GM10266 (cell line): ENCODE data around the gene RNF227.
A peak's percentile ranks its signal among the peaks of the same experiment; 100 is the strongest.

Experiments used
- DNase-seq: peaks from one replicate; pipeline ENCODE4 v3.0.0; 2012; ENCODE audit errors: extremely low spot score
- TF ChIP-seq, protein P1 (sequence below): IDR thresholded peaks from 2 replicates; pipeline ENCODE4 v1.5.1; 2012; ENCODE audit warnings: mild to moderate bottlenecking, low read depth; ENCODE audit not compliant: control insufficient read depth, insufficient read depth; ENCODE audit errors: missing control alignments

Gene RNF227

DNA sequence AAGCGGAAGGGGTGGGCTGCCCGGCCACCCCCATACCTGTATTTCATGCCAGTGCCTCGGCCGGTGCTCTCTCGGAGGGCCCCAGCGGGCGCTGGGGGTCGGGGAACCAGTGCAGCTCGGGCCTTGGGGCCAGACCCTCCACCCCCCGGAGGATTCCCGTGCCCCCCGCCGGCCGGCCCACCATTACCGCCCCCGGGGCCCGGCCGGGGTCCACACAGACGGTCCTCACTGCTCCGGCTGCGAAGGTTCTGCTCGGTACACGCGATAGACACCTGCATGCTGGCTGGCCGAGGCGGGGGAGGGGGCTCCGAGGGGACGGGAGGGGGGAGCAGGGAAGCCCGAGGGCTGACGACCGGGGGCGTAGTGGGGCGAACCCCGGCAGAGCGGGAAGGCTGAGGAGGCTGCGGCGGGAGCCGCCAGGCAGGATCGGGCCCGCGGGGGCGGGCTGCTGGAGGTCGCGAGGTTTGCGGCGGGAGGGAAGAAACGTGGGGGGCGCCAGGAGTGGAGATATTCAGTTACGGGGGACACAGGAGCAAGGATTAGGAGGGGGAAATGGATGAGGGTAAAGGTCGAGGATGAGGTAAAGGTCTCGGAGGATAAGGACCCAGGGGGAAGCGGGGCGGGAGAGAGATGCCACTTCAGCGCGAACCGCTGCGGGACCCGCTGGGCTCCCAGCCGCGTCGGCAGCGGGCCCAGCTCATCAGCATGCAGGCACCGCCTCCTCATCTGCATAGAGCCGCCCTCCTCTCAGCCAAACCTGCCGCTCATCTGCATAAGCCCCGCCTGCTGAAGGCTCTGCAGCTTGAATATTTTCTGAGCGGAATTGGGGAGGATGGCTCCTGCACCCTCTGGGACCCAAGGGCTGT lies 13.3 kb upstream of the RNF227 start, which contains the start of gene KCNAB3:
Gene KCNAB3 (minus strand): TSS at position 699 of the 866 bp plus-strand sequence. CDS start 421 bp downstream, at position 278.
- DNase-seq, result no peak

DNA sequence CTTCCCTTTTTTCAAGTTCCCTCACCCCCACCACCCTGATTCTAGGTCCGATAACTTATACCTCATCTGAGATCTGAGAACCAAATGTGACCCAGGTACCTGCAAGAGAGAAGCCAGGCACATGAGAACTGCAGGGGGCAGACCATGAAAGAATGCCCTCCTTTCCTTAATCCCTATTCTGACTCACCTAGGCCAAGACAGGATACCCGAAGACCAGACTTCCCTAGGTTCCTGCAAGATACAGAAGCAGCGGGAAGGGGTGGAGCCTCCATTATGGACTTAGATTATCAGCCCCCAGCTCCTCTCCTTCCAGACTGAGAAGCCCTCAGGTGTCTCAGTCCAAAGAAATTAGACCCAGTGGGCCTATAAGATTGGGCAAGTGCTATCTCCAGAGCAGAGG lies 11.5 kb upstream of the RNF227 start:
- no peak for DNase-seq
- TF ChIP-seq, protein P1, sequence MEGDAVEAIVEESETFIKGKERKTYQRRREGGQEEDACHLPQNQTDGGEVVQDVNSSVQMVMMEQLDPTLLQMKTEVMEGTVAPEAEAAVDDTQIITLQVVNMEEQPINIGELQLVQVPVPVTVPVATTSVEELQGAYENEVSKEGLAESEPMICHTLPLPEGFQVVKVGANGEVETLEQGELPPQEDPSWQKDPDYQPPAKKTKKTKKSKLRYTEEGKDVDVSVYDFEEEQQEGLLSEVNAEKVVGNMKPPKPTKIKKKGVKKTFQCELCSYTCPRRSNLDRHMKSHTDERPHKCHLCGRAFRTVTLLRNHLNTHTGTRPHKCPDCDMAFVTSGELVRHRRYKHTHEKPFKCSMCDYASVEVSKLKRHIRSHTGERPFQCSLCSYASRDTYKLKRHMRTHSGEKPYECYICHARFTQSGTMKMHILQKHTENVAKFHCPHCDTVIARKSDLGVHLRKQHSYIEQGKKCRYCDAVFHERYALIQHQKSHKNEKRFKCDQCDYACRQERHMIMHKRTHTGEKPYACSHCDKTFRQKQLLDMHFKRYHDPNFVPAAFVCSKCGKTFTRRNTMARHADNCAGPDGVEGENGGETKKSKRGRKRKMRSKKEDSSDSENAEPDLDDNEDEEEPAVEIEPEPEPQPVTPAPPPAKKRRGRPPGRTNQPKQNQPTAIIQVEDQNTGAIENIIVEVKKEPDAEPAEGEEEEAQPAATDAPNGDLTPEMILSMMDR, result no peak

More for the DNA sequence above, 13.3 kb upstream of the RNF227 start, which contains the start of gene KCNAB3:
- TF ChIP-seq, protein P1, result no peak

DNA sequence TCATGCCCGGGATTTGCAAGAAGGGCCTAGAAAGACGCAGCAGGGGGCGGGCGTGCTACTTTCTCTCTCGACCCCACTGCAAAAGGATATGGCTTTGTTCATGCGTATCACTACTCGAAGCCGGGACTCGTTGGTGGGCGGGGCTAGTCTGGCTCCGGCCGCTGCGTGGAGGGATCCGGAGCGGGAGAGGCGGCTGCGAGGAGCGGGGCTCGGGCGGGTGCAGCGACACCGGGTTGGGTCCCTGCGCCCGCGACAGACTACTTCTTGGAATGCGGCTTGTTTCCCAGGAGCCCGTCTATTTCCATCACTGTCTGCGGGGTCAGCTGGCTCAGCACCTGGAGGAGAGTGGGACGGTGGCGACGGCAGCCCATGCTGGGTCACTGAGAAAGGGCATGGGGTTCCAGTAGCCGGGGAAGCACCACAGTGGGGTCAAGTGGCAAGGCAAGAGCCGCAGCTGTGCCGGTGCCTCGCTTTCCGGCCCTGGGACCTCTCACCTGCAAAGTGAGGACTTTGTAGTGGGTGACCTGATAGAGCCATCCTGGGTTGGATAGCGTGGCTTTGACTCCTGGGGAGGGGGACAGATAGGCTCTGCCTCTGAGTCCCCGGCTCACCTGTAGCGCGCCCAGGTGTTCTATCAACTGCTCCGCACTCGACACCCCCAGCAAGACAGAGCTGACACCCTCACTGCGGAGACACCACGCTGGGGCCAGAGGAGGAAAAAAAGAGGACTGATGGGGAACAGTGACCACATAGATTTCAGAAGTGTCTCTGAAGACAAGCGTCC lies 6.9 kb upstream of the RNF227 start:
- TF ChIP-seq, protein P1, result no peak

DNA sequence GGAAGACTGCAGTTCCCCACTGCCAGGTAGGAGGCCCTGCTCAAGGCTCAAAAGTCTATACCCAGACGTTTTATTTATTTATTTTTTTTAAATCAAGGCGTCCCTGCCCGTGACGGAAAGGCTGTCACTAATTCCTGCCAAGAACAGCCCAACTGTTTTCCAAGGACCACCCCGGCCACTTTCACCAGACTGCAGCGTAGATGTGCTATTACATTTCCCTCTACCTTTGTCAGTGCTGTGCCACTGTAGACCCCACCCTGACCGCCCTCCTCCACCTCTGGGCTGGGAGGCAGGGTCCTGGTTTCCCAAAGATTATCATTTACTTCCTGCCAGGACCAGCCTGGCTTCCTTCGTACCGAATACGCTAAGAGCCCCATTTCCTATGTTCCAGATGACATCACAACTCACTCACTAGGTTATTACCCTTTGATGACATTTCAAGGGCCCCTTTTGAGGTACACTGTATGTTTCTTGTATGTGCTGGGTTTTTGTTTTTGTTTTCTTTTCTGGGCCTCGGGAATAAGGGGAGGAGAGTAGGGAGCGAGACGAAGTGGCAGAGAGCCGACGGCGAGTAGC lies 6.3 kb upstream of the RNF227 start:
- TF ChIP-seq, protein P1, result no peak
- DNase-seq, result no peak

More for the DNA sequence above, 6.9 kb upstream of the RNF227 start:
- DNase-seq, result peak; percentile 79

DNA sequence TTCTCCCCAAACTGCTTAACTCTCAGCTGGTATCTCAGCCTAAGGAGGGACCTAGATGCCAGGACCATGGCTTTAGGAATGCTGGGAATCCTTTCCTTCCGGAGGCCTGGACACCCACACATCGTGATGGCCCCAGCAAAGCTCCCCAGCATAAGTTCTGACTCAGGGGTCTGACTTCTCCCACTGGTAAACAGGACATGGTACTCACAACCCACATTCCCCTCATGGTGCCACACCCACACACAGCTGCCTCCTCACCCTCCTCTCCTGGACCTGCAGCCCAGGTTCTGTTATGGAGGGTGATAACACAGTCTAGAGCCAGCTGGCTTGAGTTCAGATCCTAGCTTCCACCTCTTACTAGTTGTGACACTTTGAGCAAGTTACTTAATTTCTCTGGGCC lies 719 bp upstream of the RNF227 start:
- DNase-seq, result no peak
- TF ChIP-seq, protein P1, result no peak

DNA sequence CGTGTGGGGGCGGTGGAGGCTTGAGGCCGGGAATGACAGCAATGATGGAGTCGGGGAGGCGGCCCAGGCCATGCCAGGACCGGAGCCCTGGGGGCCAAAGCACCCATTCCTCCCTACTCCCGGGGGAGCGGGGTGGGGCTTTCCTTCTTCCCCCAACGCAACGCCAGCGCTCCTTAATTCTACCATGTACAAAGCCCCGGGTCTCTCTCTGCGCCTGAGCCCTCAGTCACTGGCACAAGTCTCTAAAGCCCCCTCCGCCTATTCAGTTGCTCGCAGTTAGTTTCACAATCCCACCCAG lies 245 bp upstream of the RNF227 start:
- no peak for DNase-seq
- TF ChIP-seq, protein P1, result no peak
